Fibroblast of gingiva (primary cell): ENCODE results near the gene OIP5.
A peak's percentile ranks its signal among the peaks of the same experiment; 100 is the strongest.
"Not testable (repeated sequence)": the region's sequence is repeated elsewhere in the genome, so short reads cannot be mapped to it uniquely, and the experiment has no call there.

ENCODE experiments used
- DNase-seq: peaks from one replicate; pipeline ENCODE4 v3.0.0-alpha.2; 2011; ENCODE audit warnings: low read depth

OIP5 gene

GRCh38 chr15:41301587-41301986 is 30.8 kb downstream of the OIP5 start:
- no peak for DNase-seq

DNA sequence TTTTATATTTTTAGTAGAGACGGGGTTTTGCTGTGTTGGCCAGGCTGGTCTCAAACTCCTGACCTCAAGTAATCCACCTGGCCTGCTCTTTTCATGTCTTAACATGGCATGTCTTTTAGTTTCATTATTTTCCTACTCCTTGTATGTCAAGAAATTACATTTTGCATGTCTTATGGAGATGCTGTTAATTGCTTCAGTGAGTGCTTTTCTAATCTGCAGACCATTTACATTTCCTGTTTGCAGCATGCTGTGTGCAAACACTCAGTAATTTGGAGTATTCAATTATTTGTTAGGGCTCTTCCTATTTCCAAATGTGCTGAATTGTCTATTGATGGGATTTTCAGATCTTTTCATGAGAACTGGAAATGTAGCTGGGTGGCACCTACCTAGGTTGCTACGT is 31.3 kb downstream of the OIP5 start:
- not testable (repeated sequence) for DNase-seq

GRCh38 chr15:41292521-41292920 is 39.9 kb downstream of the OIP5 start:
- no peak for DNase-seq

- no peak for DNase-seq
Observed at GRCh38 chr15:41291065-41291631, 41.2 kb downstream of the OIP5 start.

DNA sequence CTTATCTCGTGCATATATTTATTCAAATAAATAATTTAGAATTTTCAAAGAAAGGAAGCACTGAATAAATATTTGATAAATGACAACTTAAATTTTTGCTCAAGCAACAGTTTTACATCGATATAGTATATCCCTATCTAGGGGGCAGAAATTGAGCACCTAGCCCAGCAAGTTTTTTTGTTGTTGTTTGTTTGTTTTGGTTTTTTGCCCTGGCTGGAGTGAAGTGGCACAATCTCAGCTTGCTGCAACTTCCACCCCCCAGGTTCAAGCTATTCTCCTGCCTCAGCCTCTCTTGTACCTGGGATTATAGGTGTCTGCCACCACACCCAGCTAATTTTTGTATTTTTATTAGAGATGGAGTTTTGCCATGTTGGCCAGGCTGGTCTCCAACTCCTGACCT is 42.4 kb downstream of the OIP5 start:
- DNase-seq = no peak

DNA sequence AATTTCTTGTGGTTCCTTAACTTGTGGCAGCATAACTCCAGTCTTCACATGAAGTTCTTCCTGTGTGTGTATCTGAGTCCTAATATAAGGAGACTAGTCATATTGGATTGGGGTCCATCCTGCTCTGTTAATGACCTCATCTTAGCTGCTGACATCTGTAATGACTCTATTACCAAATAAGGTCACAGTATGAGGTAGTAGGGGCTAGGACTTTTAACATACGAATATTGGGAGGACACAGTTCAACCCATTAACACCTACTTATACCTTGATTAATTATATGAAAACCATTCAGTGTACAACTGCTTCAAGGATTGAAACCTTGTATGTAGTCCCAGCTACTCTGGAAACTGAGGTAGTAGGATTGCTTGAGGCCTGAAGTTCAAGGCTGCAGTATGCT is 43.9 kb downstream of the OIP5 start:
- DNase-seq = no peak

DNA sequence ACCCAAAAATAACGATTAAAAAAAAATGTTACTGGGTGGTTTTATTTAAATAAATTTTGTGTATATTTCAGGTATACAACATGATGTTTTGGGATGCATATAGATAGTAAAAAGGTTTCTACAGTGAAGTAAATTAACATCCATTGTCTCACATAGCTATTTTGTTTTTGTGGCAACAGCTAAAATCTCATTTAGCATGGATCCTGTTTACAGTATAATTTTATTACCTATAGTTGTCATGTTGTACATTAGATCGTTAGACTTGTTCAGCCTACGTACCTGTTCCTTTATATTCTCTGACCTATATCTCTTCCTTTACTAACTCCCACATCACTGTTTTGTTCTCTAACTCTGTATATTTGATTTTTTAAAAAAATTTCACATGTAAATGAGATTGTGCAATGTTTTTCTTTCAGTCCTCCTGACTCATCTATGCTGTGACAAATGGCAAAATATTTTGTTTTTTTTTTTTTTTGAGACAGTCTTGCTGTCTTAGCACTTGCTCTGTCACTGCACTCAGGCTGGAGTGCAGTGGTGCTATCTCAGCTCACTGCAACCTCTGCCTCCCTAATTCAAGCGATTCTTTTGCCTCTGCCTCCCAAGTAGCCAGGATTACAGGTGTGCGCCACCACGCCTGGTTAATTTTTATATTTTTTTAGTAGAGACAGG is 45.6 kb downstream of the OIP5 start:
- peak; percentile 56 for DNase-seq

DNA sequence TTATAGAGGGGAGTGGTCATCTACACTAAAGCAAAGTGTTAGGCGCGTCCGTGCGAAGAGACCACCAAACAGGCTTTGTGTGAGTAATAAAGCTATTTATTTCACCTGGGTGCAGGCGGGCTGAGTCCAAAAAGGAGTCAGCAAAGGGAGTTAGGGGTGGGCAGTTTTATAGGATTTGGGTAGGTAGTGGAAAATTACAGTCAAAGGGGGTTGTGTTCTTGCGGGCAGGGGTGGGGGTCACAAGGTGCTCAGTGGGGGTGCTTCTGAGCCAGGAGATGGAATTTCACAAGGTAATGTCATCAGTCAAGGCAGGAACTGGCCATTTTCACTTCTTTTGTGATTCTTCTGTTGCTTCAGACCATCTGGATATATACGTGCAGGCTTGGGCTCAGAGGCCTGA is 47.1 kb downstream of the OIP5 start:
- no peak for DNase-seq

DNA sequence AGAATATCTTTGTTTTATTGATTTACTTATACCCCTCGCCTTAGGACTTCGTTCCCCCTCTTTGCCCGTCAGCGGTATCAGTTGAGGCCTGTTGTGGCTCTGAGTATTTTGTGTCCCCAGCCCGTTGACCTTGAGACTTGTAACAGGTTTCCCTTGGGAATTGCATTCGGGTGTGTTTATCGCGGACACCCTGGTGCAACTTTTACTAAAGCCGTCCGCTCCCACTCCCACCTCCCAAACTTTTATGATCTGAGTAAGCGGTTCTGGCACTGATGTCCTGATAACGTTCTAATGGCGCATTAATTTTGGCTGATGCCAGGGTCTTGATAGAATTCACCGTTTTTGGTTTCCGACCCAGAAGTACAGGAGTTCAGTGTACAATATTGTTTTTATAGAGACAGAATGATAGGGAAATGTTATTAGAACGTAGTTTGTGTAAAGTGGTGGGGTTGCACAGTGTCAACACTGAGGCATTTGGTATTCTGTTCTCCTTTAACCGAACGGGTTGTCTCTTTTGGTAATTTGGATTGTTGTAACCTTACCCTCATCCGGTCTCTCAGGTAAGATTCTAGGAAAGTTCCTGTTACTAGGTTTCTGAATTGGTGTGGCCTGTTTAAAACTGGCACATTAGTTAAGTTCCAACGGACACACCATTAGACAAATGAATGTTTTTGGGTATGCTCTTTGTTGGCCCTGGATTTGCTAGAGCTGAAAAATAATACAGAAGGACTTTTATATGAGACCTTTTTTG is 47.8 kb downstream of the OIP5 start:
- no peak for DNase-seq

DNA sequence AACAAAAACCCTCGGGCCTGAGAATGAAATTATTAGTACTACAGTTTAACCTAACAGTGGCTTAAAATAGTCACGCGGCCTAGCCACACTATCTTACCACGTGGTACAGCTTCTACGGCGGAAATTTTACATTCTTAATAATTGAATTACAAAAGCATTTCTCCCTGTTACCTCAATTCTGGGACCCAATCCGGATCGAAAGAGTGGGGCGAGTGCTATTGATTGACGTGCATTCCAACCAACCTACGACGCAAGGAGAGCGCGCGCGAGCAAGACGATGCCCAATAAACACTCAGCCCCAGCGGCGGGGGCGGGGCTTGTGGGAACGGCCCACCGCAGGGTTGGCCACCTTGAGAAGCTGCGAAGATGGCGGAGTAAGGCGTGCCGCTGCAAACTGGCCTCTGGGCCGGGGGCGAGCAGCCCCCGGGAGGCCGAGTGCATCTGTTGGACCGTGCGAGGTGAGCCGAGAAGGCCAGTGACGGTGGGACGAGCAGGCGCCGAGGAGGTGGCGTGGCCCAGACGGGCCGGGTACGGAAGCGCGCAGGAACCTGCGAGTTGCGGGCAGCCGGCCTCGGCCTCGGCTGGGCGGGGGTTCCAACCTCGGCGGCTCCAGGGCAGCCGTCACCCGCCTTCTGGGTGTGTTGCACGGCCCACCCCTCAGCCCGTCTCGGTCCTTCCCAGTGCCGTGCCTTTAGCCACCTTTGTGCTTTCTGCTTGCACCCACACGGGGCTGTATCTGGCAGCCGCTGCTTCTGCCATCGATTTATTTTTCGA is 48.6 kb downstream of the OIP5 start:
- DNase-seq = peak; percentile 100

DNA sequence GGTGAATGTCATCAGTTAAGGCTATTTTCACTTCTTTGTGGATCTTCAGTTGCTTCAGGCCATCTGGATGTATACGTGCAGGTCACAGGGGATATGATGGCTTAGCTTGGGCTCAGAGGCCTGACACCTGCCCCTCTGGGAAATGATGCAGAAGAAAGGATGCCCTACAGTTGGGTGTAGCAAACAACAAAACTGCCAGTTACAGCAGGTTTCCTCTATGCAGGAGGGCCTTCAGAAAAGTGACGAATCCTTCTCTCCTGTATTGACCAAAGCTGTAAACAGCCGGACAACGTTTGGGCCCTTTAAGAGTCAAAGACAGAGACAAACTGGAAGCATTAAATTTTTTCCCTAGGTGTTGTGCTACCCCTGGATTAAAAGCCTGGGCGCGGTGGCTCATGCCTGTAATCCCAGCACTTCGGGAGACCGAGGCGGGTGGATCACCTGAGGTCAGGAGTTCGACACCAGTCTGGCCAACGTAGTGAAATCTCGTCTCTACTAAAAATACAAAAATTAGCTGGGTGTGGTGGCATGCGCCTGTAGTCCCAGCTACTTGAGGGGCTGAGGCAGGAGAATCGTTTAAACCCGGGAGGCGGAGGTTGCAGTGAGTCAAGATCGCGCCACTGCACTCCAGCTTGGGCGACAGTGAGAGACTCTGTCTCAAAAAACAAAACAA is 49.3 kb downstream of the OIP5 start:
- not testable (repeated sequence) for DNase-seq

DNA sequence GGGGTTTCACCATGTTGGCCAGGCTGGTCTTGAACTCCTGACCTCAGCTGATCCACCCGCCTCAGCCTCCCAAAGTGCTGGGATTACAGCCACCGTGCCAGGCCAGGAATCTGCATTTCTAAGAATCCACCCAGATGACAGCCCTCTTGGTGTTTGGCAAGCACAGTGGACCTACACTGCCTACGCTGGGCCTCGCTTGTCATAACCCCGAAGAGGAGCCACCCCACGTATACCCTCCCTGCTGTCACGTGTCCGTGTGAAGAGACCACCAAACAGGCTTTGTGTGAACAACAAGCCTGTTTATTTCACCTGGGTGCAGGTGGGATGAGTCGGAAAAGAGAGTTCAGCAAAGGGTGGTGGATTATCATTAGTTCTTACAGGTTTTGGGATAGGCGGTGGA is 50.0 kb downstream of the OIP5 start:
- not testable (repeated sequence) for DNase-seq

- peak; percentile 83 for DNase-seq
Observed at GRCh38 chr15:41281236-41281635, 51.2 kb downstream of the OIP5 start.

DNA sequence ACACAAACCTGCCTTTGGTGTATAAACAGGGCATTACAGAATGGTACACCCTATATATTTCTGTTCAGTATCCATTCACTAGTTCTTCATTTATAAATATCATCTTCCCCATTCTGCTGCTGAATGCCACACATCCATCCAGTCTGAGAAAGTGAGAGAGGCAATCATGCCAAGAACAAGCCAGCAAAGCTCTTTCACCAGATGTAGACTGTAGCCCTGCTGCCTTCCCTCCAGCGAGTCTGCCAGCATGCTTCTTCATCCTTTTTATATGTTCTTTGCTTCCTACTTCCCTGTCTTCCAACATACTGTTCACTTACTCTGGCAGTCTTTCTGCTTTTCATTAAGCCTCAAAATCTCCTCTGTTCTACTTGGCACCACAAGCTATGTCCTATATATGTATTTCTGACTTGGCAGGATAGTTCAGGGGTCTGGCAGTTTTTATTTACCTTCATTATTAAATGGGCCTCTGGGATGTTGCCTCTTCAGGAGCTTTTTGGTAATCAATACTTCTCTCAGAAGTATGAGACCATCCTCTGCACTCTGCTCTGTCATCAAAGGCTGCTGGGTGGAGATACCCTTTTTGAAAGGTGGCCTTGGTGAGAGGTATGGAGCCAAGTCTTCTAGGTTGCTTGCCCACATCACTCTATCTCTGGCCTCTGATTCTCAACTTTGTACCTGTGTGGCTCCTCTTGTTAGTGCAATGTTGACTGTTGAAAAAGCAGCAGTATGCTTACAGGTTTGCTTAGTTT is 52.7 kb downstream of the OIP5 start:
- DNase-seq = no peak

GRCh38 chr15:41278319-41278718 is 54.1 kb downstream of the OIP5 start:
- no peak for DNase-seq

- no peak for DNase-seq
Observed at GRCh38 chr15:41276831-41277230, 55.6 kb downstream of the OIP5 start.

DNA sequence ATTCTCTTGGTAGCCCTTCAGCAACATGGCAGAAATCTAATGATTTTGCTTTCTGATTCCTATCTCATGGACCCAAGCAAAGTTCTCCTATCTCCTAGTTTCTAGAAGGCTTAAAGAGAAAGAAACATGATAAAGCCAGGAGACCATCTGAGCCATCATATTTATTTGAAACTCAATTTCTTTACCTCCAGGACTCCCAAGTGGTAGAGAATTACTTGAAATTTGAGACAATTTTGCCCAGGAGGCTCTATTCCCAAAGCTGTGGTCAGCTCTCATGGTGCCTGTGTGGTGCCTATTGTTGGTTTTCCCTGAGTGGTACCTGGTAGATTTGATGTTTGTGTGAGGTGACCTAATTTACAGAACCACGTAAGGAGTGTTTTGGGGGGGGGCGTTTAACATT is 62.5 kb downstream of the OIP5 start:
- no peak for DNase-seq

GRCh38 chr15:41263891-41264351 is 68.5 kb downstream of the OIP5 start:
- no peak for DNase-seq

- no peak for DNase-seq
Observed at GRCh38 chr15:41262571-41262970, 69.8 kb downstream of the OIP5 start.

- DNase-seq = not testable (repeated sequence)
Observed at GRCh38 chr15:41260924-41261323, 71.5 kb downstream of the OIP5 start.

- no peak for DNase-seq
Observed at GRCh38 chr15:41259546-41260189, 72.7 kb downstream of the OIP5 start.
